RWPE1 (cell line): ENCODE results near the gene IPO11.
"Not testable (repeated sequence)": the region's sequence is repeated elsewhere in the genome, so short reads cannot be mapped to it uniquely, and the experiment has no call there.

Experiments
- CTCF ChIA-PET: fragments of 350-600 bp; sonication (Branson Sonifier 250); formaldehyde crosslinking; extraction: SDS; loops from one replicate; lab custom pipeline; 2021; lab: Yijun Ruan, JAX
- POLR2A ChIA-PET: fragments of 400-600 bp; formaldehyde crosslinking; extraction: SDS; loops from one replicate; lab custom pipeline; 2020; ENCODE audit warnings: antibody characterized with exemption; ENCODE audit not compliant: low non-redundant PET; lab: Yijun Ruan, JAX
- DNase-seq: peaks from one replicate; pipeline ENCODE4 v3.0.0; 2012; ENCODE audit warnings: low spot score
- H3K27ac ChIP-seq: fragments of 450-650 bp; 2 replicates; pipeline ENCODE4 v1.5.1; 2017
- TF ChIP-seq, protein P1 (sequence below): fragments of 450-650 bp; conservative IDR thresholded peaks from 2 replicates; pipeline ENCODE4 v1.5.1; 2017; ENCODE audit warnings: low read depth, mild to moderate bottlenecking

Gene IPO11

DNA sequence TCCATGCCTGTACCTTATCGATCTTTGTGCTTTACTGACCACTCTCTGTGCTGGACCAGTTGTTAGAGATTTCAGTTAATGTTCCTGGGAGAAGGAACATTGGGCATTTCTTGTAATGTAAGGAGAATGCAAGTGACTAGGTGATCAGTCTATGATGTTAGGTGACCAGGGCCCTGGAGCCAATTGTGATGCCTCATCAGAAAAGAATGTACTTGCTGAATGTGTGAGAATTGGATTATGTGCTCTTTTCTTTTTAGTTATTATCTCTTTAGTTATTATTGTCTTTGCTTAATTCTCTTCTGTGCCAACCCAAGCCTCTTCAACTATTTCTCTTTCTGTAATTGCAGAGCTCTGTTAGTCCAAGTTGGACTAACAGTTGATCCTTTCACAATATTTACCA is 258.9 kb downstream of the IPO11 start:
- peak; percentile 18 for DNase-seq
- CTCF ChIA-PET, result interaction anchor here (0.6 kb wide), 1 partner anchor 72 kb away, joined by 3 read pairs; no protein-coding TSS in a partner anchor
- TF ChIP-seq, protein P1, sequence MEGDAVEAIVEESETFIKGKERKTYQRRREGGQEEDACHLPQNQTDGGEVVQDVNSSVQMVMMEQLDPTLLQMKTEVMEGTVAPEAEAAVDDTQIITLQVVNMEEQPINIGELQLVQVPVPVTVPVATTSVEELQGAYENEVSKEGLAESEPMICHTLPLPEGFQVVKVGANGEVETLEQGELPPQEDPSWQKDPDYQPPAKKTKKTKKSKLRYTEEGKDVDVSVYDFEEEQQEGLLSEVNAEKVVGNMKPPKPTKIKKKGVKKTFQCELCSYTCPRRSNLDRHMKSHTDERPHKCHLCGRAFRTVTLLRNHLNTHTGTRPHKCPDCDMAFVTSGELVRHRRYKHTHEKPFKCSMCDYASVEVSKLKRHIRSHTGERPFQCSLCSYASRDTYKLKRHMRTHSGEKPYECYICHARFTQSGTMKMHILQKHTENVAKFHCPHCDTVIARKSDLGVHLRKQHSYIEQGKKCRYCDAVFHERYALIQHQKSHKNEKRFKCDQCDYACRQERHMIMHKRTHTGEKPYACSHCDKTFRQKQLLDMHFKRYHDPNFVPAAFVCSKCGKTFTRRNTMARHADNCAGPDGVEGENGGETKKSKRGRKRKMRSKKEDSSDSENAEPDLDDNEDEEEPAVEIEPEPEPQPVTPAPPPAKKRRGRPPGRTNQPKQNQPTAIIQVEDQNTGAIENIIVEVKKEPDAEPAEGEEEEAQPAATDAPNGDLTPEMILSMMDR, result no peak
- no peak overlapping the region for H3K27ac ChIP-seq
- POLR2A ChIA-PET, result no interaction called here

DNA sequence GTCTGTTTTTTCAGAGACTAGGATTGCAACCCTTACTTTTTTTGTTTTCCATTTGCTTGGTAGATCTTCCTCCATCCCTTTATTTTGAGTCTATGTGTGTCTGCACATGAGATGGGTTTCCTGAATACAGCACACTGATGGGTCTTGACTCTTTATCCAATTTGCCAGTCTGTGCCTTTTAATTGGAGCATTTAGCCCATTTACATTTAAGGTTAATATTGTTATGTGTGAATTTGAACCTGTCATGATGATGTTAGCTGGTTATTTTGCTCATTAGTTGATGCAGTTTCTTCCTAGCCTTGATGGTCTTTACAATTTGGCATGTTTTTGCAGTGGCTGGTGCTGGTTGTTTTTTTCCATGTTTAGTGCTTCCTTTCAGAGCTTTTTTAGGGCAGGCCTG is 264.0 kb downstream of the IPO11 start:
- CTCF ChIA-PET, POLR2A ChIA-PET, DNase-seq, H3K27ac ChIP-seq: not testable (repeated sequence)
